Thyroid gland (tissue), 4 donors: ENCODE measurements around the gene MAP7D3. TPM values are rescaled to one million over a fixed set of nuclear protein-coding genes. Genes with fewer than 3 reads are reported as not detected.
A peak's percentile ranks its signal among the peaks of the same experiment; 100 is the strongest.

Experiments
- DNase-seq, 2 donors: peaks; one replicate each; pipeline ENCODE4 v3.0.0-alpha.2; 2019
- H3K27ac ChIP-seq, 3 donors: fragments of 200-600 bp; sonication (generic); 1 replicate in 2 of 3; 2 replicates in 1 of 3; pipeline ENCODE4 v1.5.1; 2016 to 2019; ENCODE audit warnings: mild to moderate bottlenecking in 1 of 3, moderate library complexity in 1 of 3
- H3K27me3 ChIP-seq: fragments of 200-600 bp; sonication (generic); one replicate; pipeline ENCODE4 v1.5.1; 2019
- H3K36me3 ChIP-seq, 2 donors: fragments of 200-600 bp; sonication (generic); one replicate each; pipeline ENCODE4 v1.5.1; 2016 to 2019
- H3K4me1 ChIP-seq, 2 donors: fragments of 200-600 bp; sonication (generic); one replicate each; pipeline ENCODE4 v1.5.1; 2017 to 2019
- H3K4me3 ChIP-seq, 3 donors: fragments of 200-600 bp; sonication (generic); replicated peaks in 1 of 3; 1 replicate in 2 of 3; 2 replicates in 1 of 3; pipeline ENCODE4 v1.5.1; 2016; ENCODE audit warnings: mild to moderate bottlenecking in 1 of 3
- H3K9me3 ChIP-seq: fragments of 200-600 bp; sonication (generic); one replicate; pipeline ENCODE4 v1.5.1; 2017
- CTCF ChIP-seq, 6 experiments: fragments of 200-600 bp in 3 of 6; fragments of 450-650 bp in 3 of 6; sonication (generic) in 3 of 6; IDR thresholded peaks; one replicate each; pipeline ENCODE4 v1.5.1; 2016 to 2019; ENCODE audit warnings: antibody characterized with exemption in 6 of 6, mild to moderate bottlenecking in 2 of 6, inconsistent platforms in 1 of 6, moderate library complexity in 1 of 6
- POLR2A ChIP-seq, 2 donors: fragments of 450-650 bp; IDR thresholded peaks; one replicate each; pipeline ENCODE4 v1.6.1; 2017; ENCODE audit warnings: antibody characterized with exemption in 2 of 2, mild to moderate bottlenecking in 2 of 2, moderate library complexity in 1 of 2
- WGBS, 2 donors: methylation state at CpG; one replicate each; pipeline ENCODE4 v1.1.5; 2017; 5-methylcytosine and 5-hydroxymethylcytosine counted together
- intact Hi-C: fragments of 100-400 bp; cut with DNase I; formaldehyde crosslinking; loops from one replicate; pipeline ENCODE4 v1.15.1; 2023
- total RNA-seq, 4 donors: library from RNA; depleted of rRNA; stranded (reverse); fragments of >200 nt; gene quantifications; one replicate each; pipeline ENCODE4 v1.2.3, GENCODE V29; 2016

MAP7D3 gene
- total RNA-seq, 4 donors from 2014 or later: 13.8 to 22.2 (median 14.6) TPM

GRCh38 chrX:136189222-136189621 is 62.0 kb downstream of the MAP7D3 start:
- H3K4me3 ChIP-seq: no peak overlapping the region
- H3K9me3 ChIP-seq: no peaks in the 10 kb centered on the region
- no peaks in the 10 kb centered on the region for H3K27me3 ChIP-seq
- H3K27ac ChIP-seq: peak overlapping the region; percentile 41 to 63 (median 56)
- no peaks in the 10 kb centered on the region for H3K36me3 ChIP-seq
- TF ChIP-seq POLR2A (IDR thresholded peaks at IDR 0.05) (no peak), CTCF (IDR thresholded peaks at IDR 0.05) (no peak)
- peaks cover 16 to 74% of the 10 kb centered on the region in 2 donors for H3K4me1 ChIP-seq
- WGBS, 2 donors: 79 to 88% methylated on average over 2 of the region's 2 CpGs
- DNase-seq: peak in 1 of 2 donors; percentile 38
- intact Hi-C loops: no loop called here

- Histone ChIP-seq H3K9me3 (no peaks in the 10 kb centered on the region), H3K36me3 (no peaks in the 10 kb centered on the region), H3K4me3 (no peak overlapping the region), H3K27ac (peak overlapping the region; percentile 49 to 72 (median 70)), H3K27me3 (no peaks in the 10 kb centered on the region), H3K4me1 (peaks cover 14 to 55% of the 10 kb centered on the region in 2 donors)
- TF ChIP-seq POLR2A (IDR thresholded peaks at IDR 0.05) (no peak), CTCF (IDR thresholded peaks at IDR 0.05) (no peak)
- 5 to 14% methylated on average over 3 of the region's 3 CpGs for WGBS, 2 donors
- intact Hi-C loops: no loop called here
- DNase-seq: peak in 1 of 2 donors; percentile 35
These were observed 65.2 kb downstream of the MAP7D3 start for GRCh38 chrX:136186023-136186413.

GRCh38 chrX:136185401-136186022 is 65.7 kb downstream of the MAP7D3 start:
- intact Hi-C loops: no loop called here
- Histone ChIP-seq H3K27me3 (no peaks in the 10 kb centered on the region), H3K9me3 (no peaks in the 10 kb centered on the region), H3K27ac (peak overlapping the region; percentile 49 to 72 (median 70)), H3K4me3 (no peak overlapping the region), H3K4me1 (peaks cover 9 to 50% of the 10 kb centered on the region in 2 donors), H3K36me3 (no peaks in the 10 kb centered on the region)
- DNase-seq: no peak
- WGBS, 2 donors: 21 to 27% methylated on average over 8 of the region's 8 CpGs
- TF ChIP-seq POLR2A (IDR thresholded peaks at IDR 0.05): no peak
- no peak for TF ChIP-seq CTCF (IDR thresholded peaks at IDR 0.05)

- H3K4me1 ChIP-seq: peaks cover 7 to 34% of the 10 kb centered on the region in 2 donors
These were observed 67.3 kb downstream of the MAP7D3 start for GRCh38 chrX:136183917-136184316.

More at GRCh38 chrX:136183917-136184316, 67.3 kb downstream of the MAP7D3 start:
- Histone ChIP-seq H3K4me3 (no peak overlapping the region), H3K27ac (peak overlapping the region; percentile 64 to 72 (median 72)), H3K36me3 (no peaks in the 10 kb centered on the region), H3K27me3 (no peaks in the 10 kb centered on the region), H3K9me3 (no peaks in the 10 kb centered on the region)
- intact Hi-C loops: no loop called here
- 59 to 68% methylated on average over 1 of the region's 1 CpG for WGBS, 2 donors
- no peak for TF ChIP-seq POLR2A (IDR thresholded peaks at IDR 0.05)
- TF ChIP-seq CTCF (IDR thresholded peaks at IDR 0.05): no peak
- no peak for DNase-seq
